ENCODE results near the gene OBSL1.

Gene OBSL1

GRCh38 chr2:219596954-219597551 lies 25.7 kb upstream of the OBSL1 start:
- no peak for DNase-seq

DNA sequence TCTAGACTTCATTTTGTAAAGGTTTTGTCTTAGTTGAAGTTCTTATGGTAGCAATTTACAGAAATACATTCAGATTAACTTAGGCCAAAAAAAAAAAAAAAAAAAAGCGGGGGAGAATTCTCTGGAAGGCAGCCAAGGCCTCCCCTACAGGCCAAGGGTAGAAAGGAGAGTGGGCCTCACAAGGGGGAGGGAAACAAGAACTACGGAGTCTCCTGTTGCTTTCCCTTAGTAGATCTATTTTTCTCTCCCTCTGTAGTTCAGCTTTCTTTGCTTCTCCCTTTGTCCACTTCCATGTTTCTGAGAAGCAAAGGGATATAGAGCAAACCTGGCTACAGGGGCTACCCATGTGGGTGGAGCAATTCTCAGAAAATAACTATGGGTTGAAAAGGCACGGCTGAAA lies 23.9 kb upstream of the OBSL1 start:
- DNase-seq, result peak; percentile 28

DNA sequence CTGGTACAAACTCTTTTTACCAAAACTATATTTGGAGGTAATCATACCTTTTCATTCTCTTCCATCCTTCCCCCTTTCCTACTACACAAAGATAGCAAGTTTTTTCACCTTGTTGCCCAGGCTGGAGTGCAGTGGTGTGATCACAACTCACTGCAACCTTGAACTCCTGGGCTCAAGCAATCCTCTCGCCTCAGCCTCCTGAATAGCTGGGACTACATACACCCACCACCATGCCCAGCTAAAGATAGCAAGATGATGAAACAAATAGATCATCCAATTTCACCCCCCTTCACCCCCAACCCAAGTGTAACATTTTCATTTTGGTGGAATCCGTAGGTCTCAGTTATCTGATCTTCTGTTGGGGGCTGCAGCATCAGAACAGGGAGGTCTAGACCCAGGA lies 21.8 kb upstream of the OBSL1 start:
- no peak for DNase-seq

GRCh38 chr2:219592736-219593135 lies 21.4 kb upstream of the OBSL1 start:
- no peak for DNase-seq

DNA sequence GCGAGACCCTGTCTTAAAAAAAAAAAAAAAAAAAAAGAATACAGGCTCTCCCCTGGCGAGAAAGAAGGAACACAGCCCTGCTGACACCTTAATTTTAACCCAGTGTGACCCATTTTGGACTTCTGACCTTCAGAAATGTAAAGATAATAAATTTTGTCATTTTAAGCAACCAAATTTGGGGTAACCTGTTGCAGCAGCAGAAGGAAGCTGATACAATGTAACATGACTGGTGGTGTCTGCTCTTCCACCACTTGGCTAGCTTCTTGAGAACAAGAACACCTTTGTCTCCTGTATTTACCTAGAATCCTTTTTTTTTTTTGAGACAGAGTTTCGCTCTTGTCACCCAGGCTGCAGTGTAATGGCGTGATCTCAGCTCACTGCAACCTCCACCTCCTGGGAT lies 19.8 kb upstream of the OBSL1 start:
- DNase-seq, result no peak

- no peak for DNase-seq
Measured at GRCh38 chr2:219581346-219581745, 10.0 kb upstream of the OBSL1 start.

DNA sequence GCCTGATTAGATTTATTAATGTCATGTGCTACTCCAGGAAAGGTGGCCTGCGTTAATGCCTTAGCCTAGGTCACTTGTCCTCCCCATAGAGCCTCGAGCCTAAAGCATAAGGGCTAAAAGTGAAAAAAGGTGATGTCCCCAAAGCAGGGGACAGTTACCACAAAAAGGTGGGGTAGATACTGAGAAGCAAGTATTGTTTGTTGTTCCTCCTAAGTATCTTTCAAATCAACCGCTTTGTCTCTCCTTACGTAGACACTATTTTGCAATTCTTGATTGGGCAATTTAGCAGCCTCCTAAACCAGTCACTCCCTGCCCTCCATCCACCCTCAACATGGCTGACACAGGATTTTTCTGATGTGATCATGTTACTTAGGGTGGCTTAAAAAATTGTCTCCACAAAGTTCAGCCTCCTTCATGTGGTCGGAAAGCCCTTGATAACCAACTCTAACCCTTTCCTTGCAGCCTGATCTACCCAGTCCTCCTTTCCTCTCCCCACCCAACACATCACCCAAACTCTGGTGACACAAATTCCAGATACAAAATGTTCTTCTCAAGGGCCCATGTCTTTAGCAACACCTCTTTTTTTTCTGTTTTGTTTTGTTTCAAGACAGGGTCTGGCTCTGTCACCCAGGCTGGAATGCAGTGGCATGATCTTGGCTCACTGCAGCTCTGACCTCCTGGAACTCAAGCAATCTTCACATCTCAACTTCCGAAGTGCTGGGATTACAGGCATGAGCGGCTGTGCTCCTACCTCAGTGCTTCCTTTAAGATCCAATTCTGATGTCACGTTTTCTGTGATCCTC lies 7.7 kb upstream of the OBSL1 start:
- no peak for DNase-seq

DNA sequence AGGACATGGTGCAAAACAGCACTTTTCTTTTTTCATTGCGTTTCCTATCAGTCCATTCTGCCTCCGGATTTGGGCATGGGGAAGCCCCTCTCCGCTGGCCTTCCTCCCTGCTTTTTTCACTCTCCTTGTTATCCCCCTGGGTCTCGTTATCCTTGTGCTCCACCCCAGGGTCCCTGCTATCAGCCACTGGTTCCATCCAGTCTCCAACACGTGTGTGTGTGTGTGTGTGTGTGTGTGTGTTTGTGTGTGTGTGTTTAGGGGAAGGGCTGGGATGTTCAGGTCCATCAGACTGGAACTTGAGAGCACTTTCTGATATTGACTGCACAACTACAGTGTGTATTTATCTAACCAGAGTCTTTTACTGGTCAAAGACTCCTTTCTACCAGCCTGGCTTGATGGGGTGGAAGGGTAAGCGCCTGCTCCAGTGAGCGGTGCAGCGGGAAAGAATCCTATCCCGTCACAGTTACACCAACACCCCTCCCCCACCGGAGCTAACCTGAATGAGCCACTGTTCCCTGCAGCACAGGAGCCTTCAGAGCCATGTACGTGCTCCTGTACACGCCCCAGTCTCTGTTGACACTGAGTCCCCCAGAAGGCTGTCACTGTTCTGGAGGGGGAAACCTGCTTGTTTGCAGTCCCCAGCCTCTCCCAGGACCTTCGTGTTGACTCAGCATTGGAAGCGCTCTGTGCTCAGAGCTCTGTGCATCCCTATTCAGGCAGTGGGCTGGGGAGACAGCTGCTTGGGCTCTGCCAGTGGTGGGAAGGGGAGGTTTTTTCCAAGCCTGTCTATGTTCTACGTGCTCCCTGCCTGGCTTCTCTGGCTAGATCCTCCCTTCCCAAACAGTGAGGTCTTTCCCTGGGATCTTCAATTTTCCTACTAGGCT lies 5.4 kb upstream of the OBSL1 start:
- no peak for DNase-seq

DNA sequence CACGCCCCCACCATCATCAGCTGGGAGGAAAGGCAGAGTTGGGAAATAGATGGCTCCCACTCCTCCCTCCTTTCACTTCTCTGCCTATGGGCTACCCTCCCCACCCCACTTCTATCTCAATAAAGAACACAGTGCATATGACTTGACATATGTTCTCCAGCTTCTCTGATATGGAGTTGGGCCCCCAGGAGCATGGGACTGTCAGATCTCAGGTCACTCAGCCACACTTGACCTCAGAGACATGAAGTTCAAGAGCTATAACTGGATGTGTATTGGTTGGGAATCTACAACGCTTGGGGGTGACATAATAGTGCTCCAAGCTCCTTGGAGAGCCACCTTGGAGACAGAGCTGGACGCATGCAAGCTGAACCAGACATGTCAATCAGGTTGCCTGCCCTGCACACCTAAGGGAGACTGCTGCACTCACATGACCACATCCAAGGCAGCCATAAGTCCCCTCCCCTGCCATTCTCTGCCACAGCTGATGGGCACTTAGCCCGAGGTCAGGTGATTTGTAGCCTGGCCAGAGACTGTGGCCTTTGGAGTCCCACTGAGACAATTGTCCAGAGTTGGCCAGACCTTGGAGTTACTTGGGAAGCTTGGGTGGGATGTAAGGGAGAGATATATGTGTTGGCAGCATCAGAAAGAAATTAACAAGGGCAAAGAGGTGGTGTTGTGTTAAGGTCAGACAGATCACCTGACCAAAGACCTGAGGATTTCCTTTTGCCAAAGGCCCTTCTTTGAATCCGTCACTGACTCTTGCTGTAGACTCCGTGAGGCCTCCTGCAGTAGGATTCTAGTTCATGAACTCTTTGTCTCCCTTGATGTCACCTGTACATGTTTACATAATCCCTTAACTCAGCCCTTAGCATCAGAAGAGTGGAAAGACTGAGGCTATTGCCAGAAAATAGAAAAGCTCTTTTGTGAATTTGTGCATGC lies 4.5 kb upstream of the OBSL1 start:
- DNase-seq, result no peak

DNA sequence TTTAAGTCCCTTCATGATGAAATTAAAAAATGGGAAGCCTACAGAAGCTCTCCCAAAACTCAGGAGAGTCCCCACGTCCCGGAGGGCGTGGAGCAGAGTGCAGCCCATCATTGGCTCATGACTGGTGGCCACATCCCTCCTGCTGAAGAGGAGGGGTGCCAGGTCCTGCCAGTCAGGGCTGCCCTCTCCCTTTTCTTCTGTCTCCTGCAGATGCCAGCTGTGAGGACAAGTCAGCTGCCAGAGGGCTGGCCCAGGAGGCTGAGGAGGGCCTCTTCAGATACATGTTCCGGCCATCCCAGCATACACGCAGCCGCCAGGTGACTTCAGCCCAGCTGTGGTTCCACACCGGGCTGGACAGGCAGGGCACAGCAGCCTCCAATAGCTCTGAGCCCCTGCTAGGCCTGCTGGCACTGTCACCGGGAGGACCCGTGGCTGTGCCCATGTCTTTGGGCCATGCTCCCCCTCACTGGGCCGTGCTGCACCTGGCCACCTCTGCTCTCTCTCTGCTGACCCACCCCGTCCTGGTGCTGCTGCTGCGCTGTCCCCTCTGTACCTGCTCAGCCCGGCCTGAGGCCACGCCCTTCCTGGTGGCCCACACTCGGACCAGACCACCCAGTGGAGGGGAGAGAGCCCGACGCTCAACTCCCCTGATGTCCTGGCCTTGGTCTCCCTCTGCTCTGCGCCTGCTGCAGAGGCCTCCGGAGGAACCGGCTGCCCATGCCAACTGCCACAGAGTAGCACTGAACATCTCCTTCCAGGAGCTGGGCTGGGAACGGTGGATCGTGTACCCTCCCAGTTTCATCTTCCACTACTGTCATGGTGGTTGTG lies 3.4 kb upstream of the OBSL1 start:
- no peak for DNase-seq

- DNase-seq, result no peak
Measured at GRCh38 chr2:219573166-219573565, 1.8 kb upstream of the OBSL1 start.

- no peak for DNase-seq
Measured at GRCh38 chr2:219572237-219573001, 1.1 kb upstream of the OBSL1 start, which contains the start of gene INHA. TSS of gene INHA (plus strand) at chr2:219572310. CDS start at chr2:219572375, 65 bp downstream.

GRCh38 chr2:219570924-219571310 lies 422 bp downstream of the OBSL1 start:
- no peak for DNase-seq

DNA sequence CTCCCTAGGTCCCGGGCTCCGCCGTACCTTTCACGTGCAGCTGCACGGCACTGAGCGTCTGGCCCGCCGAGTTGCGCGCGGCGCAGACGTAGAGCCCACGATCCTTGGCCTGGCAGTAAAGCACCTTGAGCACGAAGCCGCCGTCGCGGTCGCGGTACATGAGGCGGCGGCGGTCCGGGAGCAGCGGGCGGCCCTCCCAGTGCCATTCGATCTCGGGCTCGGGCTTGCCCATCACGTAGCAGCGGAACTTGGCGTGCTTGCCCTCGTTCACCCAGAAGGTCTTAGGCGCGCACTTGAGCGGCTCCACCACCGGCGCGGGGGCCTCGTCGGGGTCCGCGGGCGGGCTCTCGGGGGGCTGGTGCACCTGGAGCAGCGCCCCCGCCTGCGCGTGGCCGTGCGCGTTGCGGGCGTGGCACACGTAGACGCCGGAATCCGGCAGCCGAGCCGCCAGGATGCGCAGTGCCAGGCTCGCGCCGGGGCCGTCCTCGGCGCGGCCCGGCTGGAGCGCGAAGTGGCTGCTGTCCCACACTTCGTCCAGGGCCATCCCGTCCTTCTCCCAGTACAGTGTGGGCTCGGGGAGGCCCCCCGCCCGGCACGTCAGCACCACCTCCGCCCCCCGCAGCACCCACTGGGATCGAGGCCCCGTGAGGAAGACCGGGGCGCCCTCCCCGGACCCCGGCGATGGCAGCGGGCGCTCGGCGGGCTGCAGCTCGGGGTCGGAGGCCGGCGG lies 980 bp downstream of the OBSL1 start:
- DNase-seq, result peak; percentile 33

GRCh38 chr2:219569635-219570034 lies 1.7 kb downstream of the OBSL1 start:
- DNase-seq, result no peak

DNA sequence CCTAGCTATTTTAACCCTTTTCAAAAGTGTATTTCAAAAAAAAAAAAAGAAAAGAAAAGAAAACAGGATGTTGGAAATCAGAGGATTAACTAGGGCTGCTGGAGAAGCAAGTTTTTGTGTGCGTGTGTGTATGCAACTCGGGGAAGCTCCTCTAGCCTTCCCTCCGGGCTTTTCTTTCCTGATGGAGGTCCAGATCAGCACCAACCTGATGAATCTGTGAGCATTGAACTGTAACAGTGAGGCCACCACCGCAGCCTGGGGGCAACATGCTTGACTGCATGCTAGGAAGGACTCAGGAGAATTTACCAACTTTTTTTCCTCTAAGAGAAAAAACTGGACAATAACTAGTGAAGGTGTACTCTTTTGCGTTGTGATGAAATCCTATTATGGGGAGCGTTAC lies 2.3 kb downstream of the OBSL1 start:
- DNase-seq, result no peak

DNA sequence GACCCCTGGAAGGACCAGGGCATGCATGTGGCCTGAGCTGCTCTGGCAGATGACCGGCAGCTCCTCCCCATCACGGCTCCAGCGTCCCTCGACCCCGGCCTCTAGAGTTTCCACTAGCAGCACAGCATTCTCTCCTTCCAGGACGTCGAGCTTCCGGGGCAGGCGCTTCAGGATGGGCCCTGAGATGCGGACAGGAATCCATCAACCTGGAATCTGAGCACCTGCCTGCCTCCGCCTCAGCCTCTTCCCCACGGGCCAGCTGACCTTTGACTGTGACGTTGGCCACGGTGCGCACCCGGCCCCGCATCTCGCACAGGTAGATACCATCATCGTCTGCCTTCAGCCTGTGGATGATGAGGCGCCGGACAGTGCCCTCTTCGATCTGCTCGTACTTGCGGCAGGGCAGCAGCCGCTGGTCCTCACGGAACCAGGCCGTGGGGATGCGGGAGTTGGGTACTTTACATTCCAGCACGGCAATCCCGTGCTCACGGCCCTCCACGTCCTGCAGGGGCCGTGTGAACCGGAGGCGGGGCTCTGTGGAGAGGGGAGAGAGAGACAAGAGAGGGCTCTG lies 3.5 kb downstream of the OBSL1 start:
- DNase-seq, result no peak

DNA sequence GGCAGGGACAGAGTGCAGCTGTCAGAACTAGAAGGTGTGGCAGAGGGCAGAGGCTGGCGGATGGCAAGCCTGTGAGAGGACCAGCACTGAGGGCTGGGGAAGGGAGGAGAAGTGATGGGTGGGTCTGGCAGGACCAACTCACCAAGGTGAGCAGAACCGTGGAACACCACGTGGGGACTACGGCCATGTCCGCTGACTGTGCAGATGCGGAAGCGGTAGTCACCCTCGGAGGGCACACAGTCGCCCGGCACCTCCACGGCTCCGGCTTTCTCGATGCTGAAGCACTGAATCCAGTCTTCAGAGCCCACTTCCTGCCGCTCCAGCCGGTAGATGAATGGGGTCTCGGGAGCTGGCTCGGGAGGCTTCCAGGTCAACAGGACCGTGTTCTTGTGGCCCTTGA lies 4.2 kb downstream of the OBSL1 start:
- no peak for DNase-seq

DNA sequence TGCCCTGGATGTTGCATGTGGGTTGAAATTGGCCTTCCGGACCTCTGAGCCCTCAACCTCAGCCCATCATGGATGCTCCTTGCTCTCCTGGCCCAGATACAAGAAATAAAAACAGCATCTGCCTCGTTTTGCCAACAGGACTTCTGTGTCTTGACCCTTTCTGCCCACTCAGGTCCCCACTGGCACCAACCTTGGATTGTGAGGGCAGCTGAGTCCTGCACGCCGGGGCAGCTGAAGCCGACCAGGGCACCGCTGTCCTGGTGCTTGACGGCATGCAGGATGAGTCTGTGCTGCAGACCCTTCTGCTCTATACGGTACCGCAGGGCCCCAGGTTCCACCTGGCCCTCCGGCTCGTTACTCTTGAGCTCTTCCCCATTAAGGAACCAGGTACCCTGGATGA lies 4.7 kb downstream of the OBSL1 start:
- no peak for DNase-seq
